ENCODE measurements around the gene ZNF207. TPM values are rescaled to one million over a fixed set of nuclear protein-coding genes. Genes with fewer than 3 reads are reported as not detected.

ZNF207 gene
- total and polyA plus RNA-seq, 10 of the 15 experiments (the other 5 are each of a cell fraction or from before 2014, with no cell fraction given): 156 to 348 (median 205) TPM

GRCh38 chr17:32342603-32343325, 7.2 kb upstream of the ZNF207 start:
- Histone ChIP-seq H3K9me3 (replicated peaks; ENCODE audit: control insufficient read depth, insufficient read depth, low read length) (no peaks in the 10 kb centered on the region), H3K27ac (ENCODE audit: control insufficient read depth, insufficient read depth) (no peak overlapping the region), H2AFZ (ENCODE audit: control insufficient read depth, low read depth, low read length) (peak overlapping the region; percentile 99), H3K9ac (ENCODE audit: control insufficient read depth, insufficient read depth, low read length) (peak overlapping the region; percentile 84), H4K20me1 (ENCODE audit: control insufficient read depth, insufficient read depth) (no peaks in the 10 kb centered on the region), H3K79me2 (ENCODE audit: control insufficient read depth, insufficient read depth, low read length) (peaks cover 7% of the 10 kb centered on the region), H3K36me3 (ENCODE audit: control insufficient read depth in 2 of 2, insufficient read depth in 2 of 2, low read length in 1 of 2) (no peaks in the 10 kb centered on the region), H3K4me1 (ENCODE audit: control insufficient read depth, insufficient read depth, low read length) (no peaks in the 10 kb centered on the region; the same call in 1 of the 2 replicates), H3K4me3 (peak overlapping the region; percentile 95), H3K27me3 (replicated peaks in 1 of 2; ENCODE audit: control insufficient read depth in 2 of 2, insufficient read depth in 2 of 2, low read length in 1 of 2) (no peaks in the 10 kb centered on the region), H3K4me2 (ENCODE audit: control insufficient read depth, insufficient read depth) (peak overlapping the region; percentile 74)
- RAD21 ChIA-PET (ENCODE audit: unreplicated experiment): interaction anchor here (1.7 kb wide), 1 partner anchor 101 kb away, joined by 5 read pairs; the partner anchor contains the start of gene PSMD11
- CTCF ChIA-PET: interaction anchor here (0.7 kb wide), 1 partner anchor 15 kb away, joined by 3 read pairs; no protein-coding TSS in a partner anchor
- POLR2A ChIA-PET: interaction anchor here (1.1 kb wide), 1 partner anchor 14 kb away, joined by 4 read pairs; no protein-coding TSS in a partner anchor
- in situ Hi-C loops (cut with MboI) (no loop called here), intact Hi-C loops (cut with micrococcal nuclease; ENCODE audit: unreplicated experiment) (no loop called here)
- TF ChIP-seq ZBTB11 (CRISPR knock-in tag; IDR thresholded peaks at IDR 0.05): no peak
- TF ChIP-seq CHD1 (IDR thresholded peaks at IDR 0.05; ENCODE audit: low read depth, low read length): no peak
- no peak for TF ChIP-seq POLR2AphosphoS2 (IDR thresholded peaks at IDR 0.05; ENCODE audit: low read depth, low read length)
- no peak for TF ChIP-seq BCL11A (IDR thresholded peaks at IDR 0.05; ENCODE audit: low read depth, low read length)
- no peak for TF ChIP-seq TBL1XR1 (IDR thresholded peaks at IDR 0.05; ENCODE audit: low read depth, low read length)
- no peak for TF ChIP-seq RAD21 (IDR thresholded peaks at IDR 0.05; ENCODE audit: insufficient read depth, low read depth, low read length)
- TSS peak; percentile 47 for BruUV-seq (replicated peaks)
- no peak for ATAC-seq
- DNase-seq (ENCODE audit: low read depth, low spot score): no peak
- SMC1A ChIA-PET (ENCODE audit: uncharacterized antibody, unreplicated experiment): interaction anchor here (0.8 to 1.0 kb wide), 2 partner anchors 13 to 89 kb away, joined by 3 to 4 read pairs; no protein-coding TSS in a partner anchor
- FAIRE-seq: no peak
- WGBS (ENCODE audit: insufficient coverage, insufficient replicate concordance, low lambda C conversion rate, missing lambda C conversion rate): 92% methylated on average over 14 of the region's 14 CpGs
